Activated B cell treated with CpG ODN at 0.5 μM for 24 hours (primary cell): Measurements from ENCODE around the gene KIAA0930. TPM values are rescaled to one million over a fixed set of nuclear protein-coding genes. Genes with fewer than 3 reads are reported as not detected.

Experiments
- ATAC-seq: fragments of 200-7000 bp; cut with Tn5 transposase; one replicate; pipeline ENCODE4 v1.10.0; 2021; ENCODE audit warnings: low read depth, mild to moderate bottlenecking, moderate library complexity
- CTCF ChIA-PET: fragments of 350-600 bp; sonication (Branson Sonifier 250); formaldehyde crosslinking; loops from one replicate; lab custom pipeline; 2021; ENCODE audit warnings: antibody characterized with exemption; lab: Charles Lee
- POLR2A ChIA-PET: fragments of 350-600 bp; sonication (Branson Sonifier 250); formaldehyde crosslinking; loops from one replicate; lab custom pipeline; 2021; ENCODE audit warnings: antibody characterized with exemption; lab: Charles Lee
- DNase-seq: peaks from one replicate; pipeline ENCODE4 v3.0.0; 2022
- H3K27ac Mint-ChIP-seq: one replicate; pipeline ENCODE4 v1.8.0; 2020; ENCODE audit warnings: mixed read lengths
- H3K27me3 Mint-ChIP-seq: one replicate; pipeline ENCODE4 v1.8.0; 2021; ENCODE audit warnings: mixed read lengths
- H3K36me3 Mint-ChIP-seq: one replicate; pipeline ENCODE4 v1.8.0; 2021; ENCODE audit warnings: low read depth, mixed read lengths
- H3K4me1 Mint-ChIP-seq: one replicate; pipeline ENCODE4 v1.8.0; 2021; ENCODE audit warnings: mixed read lengths
- H3K4me3 Mint-ChIP-seq: one replicate; pipeline ENCODE4 v1.8.0; 2020; ENCODE audit warnings: mild to moderate bottlenecking, mixed read lengths
- H3K9me3 Mint-ChIP-seq: one replicate; pipeline ENCODE4 v1.8.0; 2020; ENCODE audit warnings: mixed read lengths
- intact Hi-C: fragments of 100-400 bp; cut with micrococcal nuclease; formaldehyde crosslinking; loops from one replicate; pipeline ENCODE4 v1.15.1; 2024
- total RNA-seq: library from RNA; stranded (reverse); gene quantifications from 2 replicates; pipeline ENCODE4 v1.2.3, GENCODE V29; 2022
- TF ChIP-seq, protein P1 (sequence below): fragments of 200-600 bp; IDR thresholded peaks from one replicate; pipeline ENCODE4 v1.8.0; 2022; ENCODE audit warnings: antibody characterized with exemption, mild to moderate bottlenecking

Gene KIAA0930
- total RNA-seq, 1 donor from 2014 or later: 42.2 TPM

GRCh38 chr22:45149671-45150070 lies 91.0 kb downstream of the KIAA0930 start:
- TF ChIP-seq, protein P1, sequence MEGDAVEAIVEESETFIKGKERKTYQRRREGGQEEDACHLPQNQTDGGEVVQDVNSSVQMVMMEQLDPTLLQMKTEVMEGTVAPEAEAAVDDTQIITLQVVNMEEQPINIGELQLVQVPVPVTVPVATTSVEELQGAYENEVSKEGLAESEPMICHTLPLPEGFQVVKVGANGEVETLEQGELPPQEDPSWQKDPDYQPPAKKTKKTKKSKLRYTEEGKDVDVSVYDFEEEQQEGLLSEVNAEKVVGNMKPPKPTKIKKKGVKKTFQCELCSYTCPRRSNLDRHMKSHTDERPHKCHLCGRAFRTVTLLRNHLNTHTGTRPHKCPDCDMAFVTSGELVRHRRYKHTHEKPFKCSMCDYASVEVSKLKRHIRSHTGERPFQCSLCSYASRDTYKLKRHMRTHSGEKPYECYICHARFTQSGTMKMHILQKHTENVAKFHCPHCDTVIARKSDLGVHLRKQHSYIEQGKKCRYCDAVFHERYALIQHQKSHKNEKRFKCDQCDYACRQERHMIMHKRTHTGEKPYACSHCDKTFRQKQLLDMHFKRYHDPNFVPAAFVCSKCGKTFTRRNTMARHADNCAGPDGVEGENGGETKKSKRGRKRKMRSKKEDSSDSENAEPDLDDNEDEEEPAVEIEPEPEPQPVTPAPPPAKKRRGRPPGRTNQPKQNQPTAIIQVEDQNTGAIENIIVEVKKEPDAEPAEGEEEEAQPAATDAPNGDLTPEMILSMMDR: no peak
- Mint-ChIP-seq H3K27me3 (no peaks in the 10 kb centered on the region), H3K9me3 (no peaks in the 10 kb centered on the region), H3K27ac (no peak overlapping the region), H3K4me3 (no peak overlapping the region), H3K36me3 (peaks cover 17% of the 10 kb centered on the region), H3K4me1 (no peaks in the 10 kb centered on the region)
- ATAC-seq (no peak), DNase-seq (no peak)
- ChIA-PET POLR2A (no interaction called here), CTCF (no interaction called here)
- intact Hi-C loops: no loop called here

GRCh38 chr22:45144916-45145315 lies 95.8 kb downstream of the KIAA0930 start:
- TF ChIP-seq, protein P1: no peak
- peaks cover 9% of the 10 kb centered on the region for H3K36me3 Mint-ChIP-seq
- no peak for ATAC-seq
- no peaks in the 10 kb centered on the region for H3K4me1 Mint-ChIP-seq
- no peaks in the 10 kb centered on the region for H3K9me3 Mint-ChIP-seq
- POLR2A ChIA-PET: no interaction called here
- H3K4me3 Mint-ChIP-seq: no peak overlapping the region
- no peaks in the 10 kb centered on the region for H3K27me3 Mint-ChIP-seq
- intact Hi-C loops: no loop called here
- DNase-seq: no peak
- CTCF ChIA-PET: no interaction called here
- no peak overlapping the region for H3K27ac Mint-ChIP-seq

- no peaks in the 10 kb centered on the region for H3K27me3 Mint-ChIP-seq
- ATAC-seq: no peak
- ChIA-PET CTCF (no interaction called here), POLR2A (no interaction called here)
- no peak overlapping the region for H3K4me3 Mint-ChIP-seq
- H3K27ac Mint-ChIP-seq: no peak overlapping the region
- TF ChIP-seq, protein P1: no peak
- intact Hi-C loops: no loop called here
- no peaks in the 10 kb centered on the region for H3K9me3 Mint-ChIP-seq
- DNase-seq: no peak
- H3K36me3 Mint-ChIP-seq: peaks cover 4% of the 10 kb centered on the region
- H3K4me1 Mint-ChIP-seq: no peaks in the 10 kb centered on the region
Measured at GRCh38 chr22:45142376-45142775, 98.3 kb downstream of the KIAA0930 start.

Other genes with a start within 250 kb of the KIAA0930 start
- gene PHF21B, start 230.9 kb downstream of the KIAA0930 start, total RNA-seq: not detected in 2 replicates
- gene NUP50, start 77.0 kb downstream of the KIAA0930 start, total RNA-seq: 91.2 and 112 TPM in 2 replicates
- gene UPK3A, start 44.1 kb upstream of the KIAA0930 start, total RNA-seq: 1.4 and 1.6 TPM in 2 replicates
- 49.7 and 59.3 TPM in 2 replicates for gene FAM118A, start 69.0 kb upstream of the KIAA0930 start, total RNA-seq
- 0.13 TPM in 1 of 2 replicates, not detected in the other for gene SMC1B, start 172.7 kb upstream of the KIAA0930 start, total RNA-seq
- gene RIBC2, start 172.8 kb upstream of the KIAA0930 start, total RNA-seq: 0.31 and 0.32 TPM in 2 replicates